Measurements from ENCODE around the gene ADPRHL1.

The ADPRHL1 gene

DNA sequence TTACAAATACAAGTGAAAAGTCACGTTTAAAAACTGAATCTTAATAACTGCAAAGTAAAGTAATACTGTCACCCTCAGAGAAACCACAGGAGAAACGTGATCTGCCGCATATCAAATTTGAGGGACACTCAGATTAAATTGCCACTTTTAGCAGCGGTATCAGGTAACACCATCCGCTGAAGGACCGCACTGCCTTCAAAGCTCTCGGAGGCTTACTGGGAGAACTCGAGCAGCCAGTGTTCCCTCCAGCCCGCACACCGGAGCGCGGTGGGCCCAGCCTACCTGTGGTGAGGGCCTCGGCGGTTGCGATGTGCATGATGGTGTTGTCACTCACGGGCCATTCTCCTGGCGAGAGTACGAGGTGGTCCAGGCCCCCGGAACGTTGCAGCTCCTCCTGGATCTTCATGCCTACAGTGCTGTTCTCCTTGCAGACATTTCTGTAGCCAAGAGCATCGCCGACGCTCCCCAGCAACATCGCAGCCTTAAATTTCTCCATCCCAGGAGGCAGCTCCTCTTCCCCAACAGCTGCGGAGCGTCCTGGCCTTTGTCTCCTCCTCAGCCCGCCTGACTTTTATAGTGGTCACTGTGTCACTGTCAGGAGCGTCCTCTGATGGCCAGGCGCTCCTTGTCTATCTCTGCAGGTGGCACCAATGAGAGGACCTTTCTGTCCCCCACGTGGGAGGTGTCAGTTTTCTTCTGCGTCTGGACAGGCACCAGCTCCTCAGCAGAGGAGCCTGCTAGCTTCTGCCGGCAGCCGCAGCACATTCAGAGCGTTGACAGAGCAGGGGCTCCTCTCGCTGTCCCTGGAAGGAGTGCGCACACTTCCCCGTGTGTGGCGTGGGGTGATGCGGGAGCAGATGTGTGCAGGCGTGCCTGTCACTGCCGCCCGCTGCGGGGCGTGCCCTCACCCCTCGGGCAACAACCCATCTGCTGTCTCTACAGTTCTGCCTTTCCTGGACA is at the start of gene ADPRHL1:
ADPRHL1 (minus strand) TSS at position 547 of the 960 bp plus-strand sequence; CDS start at position 496, 51 bp downstream.
- no peaks in the 10 kb centered on the region for H3K4me1 Mint-ChIP-seq
- no peak within 1 kb of the TSS for H3K4me3 Mint-ChIP-seq
- no peaks in the 10 kb centered on the region for H3K27me3 Mint-ChIP-seq
- DNase-seq (no peak), ATAC-seq (no peak)
- H3K9me3 Mint-ChIP-seq: no peaks in the 10 kb centered on the region
- H3K27ac Mint-ChIP-seq: peak within 1 kb of the TSS; percentile 42 to 57

DNA sequence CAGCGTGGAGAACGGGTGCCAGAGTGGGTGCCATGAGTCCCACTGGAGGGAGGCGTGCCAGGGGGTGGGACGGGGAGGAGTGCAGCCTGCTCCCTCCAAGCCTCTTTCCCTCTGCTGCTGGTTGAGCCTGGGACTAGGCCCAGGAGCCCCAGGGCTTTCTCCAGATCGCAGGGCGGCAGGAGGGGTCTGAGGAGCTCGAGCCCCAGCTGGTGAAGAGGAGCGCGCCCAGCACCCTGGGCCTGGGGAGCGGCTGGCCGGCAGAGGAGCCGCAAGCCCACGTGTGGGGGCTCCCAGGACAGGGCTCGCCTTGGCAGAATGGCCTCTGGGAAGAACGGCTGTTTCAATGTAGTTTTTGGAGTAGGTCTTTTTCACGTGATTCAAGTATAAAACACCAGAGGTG is 49.4 kb upstream of the ADPRHL1 start:
- H3K27me3 Mint-ChIP-seq: no peaks in the 10 kb centered on the region
- H3K4me1 Mint-ChIP-seq: peaks cover 5% of the 10 kb centered on the region
- no peak overlapping the region for H3K27ac Mint-ChIP-seq
- DNase-seq (no peak), ATAC-seq (no peak)
- H3K4me3 Mint-ChIP-seq: no peak overlapping the region
- no peaks in the 10 kb centered on the region for H3K9me3 Mint-ChIP-seq

DNA sequence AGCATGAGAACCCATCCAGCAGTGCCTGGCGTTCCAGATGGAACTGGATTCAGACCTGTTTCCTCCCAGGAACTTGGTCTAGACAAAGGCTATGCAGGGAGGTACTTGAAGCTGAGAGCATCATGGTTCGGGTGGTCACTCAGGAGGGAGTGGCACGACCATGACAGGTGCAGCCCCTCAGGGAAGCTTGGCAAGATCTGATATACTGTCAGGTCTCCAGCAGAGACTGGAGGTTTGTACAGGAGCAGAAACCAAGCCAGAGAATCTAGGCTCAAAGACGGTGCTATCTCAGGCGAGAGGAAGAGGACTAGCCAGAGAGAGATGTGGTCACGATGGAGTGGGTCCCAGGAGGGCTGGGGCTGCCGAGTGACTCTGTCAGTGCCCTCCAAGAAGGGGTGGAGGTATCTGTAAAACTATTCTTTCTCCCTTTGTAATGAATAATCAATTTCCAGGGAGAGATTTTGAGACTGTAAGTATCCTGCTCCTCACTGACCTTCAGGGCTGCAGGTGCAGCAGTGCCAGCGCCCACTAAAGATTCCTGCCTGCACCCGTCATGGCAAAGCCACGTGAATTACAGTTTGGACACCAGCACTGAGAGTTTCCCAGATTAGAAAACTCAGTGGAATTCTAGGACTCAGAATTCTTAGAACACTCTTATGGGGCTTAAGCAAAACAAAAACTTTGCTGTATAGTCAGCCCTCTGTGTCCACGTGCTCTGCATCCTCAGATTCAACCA is 47.4 kb upstream of the ADPRHL1 start:
- H3K27ac Mint-ChIP-seq: no peak overlapping the region
- peaks cover 8% of the 10 kb centered on the region for H3K4me1 Mint-ChIP-seq
- H3K4me3 Mint-ChIP-seq: no peak overlapping the region
- DNase-seq: no peak
- ATAC-seq: no peak
- no peaks in the 10 kb centered on the region for H3K9me3 Mint-ChIP-seq
- no peaks in the 10 kb centered on the region for H3K27me3 Mint-ChIP-seq

DNA sequence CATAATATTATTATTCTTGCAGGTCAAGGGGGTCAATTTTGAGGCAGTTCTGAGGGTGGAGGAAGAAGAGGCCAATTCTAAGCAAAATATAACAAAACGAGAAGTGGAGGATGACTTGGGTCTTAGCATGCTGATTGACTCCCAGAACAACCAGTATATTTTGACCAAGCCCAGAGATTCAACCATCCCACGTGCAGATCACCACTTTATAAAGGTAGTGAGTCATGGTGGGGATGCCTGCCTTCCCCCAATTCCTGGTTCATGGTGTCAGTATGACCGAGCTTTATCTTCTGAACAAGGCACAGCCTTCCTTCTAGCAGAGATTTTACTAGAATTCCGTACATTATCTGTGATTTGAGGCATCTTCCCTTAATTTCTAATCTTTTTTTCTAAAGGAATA is 46.6 kb upstream of the ADPRHL1 start:
- Mint-ChIP-seq H3K27ac (no peak overlapping the region), H3K27me3 (no peaks in the 10 kb centered on the region), H3K4me1 (peaks cover 12% of the 10 kb centered on the region), H3K4me3 (no peak overlapping the region), H3K9me3 (no peaks in the 10 kb centered on the region)
- ATAC-seq (no peak), DNase-seq (no peak)

DNA sequence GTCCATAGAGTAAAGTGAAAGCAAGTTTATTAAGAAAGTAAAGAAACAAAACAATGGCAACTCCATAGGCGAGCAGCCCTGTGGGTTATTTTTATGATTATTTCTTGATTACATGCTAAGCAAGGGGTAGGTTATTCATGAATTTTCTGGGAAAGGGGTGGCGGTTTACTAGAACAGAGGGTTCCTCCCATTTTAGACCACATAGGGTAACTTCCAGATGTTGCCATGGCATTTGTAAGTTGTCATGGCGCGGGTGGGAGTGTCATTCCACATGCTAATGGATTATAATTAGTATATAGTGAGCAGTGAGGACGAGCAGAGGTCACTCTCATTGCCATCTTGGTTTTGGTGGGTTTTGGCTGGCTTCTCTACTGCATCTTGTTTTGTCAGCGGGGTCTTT is 45.6 kb upstream of the ADPRHL1 start:
- Mint-ChIP-seq H3K9me3 (no peaks in the 10 kb centered on the region), H3K27me3 (no peaks in the 10 kb centered on the region), H3K27ac (no peak overlapping the region), H3K4me1 (peaks cover 18% of the 10 kb centered on the region), H3K4me3 (no peak overlapping the region)
- DNase-seq: no peak
- no peak for ATAC-seq

DNA sequence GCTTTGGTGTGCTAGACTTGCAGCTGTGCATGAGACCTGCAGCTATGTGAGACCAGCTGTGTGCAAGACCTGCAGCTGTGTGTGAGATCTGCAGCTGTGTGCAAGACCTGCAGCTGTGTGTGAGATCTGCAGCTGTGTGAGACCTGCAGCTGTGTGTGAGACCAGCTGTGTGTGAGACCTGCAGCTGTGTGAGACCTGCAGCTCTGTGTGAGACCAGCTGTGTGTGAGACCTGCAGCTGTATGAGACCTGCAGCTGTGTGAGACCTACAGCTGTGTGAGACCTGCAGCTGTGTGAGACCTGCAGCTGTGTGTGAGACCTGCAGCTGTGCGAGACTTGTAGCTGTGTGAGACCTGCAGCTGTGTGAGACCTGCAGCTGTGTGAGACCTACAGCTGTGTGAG is 43.9 kb upstream of the ADPRHL1 start:
- no peaks in the 10 kb centered on the region for H3K9me3 Mint-ChIP-seq
- DNase-seq (no peak), ATAC-seq (no peak)
- peaks cover 32% of the 10 kb centered on the region for H3K4me1 Mint-ChIP-seq
- H3K27ac Mint-ChIP-seq: no peak overlapping the region
- no peaks in the 10 kb centered on the region for H3K27me3 Mint-ChIP-seq
- no peak overlapping the region for H3K4me3 Mint-ChIP-seq

DNA sequence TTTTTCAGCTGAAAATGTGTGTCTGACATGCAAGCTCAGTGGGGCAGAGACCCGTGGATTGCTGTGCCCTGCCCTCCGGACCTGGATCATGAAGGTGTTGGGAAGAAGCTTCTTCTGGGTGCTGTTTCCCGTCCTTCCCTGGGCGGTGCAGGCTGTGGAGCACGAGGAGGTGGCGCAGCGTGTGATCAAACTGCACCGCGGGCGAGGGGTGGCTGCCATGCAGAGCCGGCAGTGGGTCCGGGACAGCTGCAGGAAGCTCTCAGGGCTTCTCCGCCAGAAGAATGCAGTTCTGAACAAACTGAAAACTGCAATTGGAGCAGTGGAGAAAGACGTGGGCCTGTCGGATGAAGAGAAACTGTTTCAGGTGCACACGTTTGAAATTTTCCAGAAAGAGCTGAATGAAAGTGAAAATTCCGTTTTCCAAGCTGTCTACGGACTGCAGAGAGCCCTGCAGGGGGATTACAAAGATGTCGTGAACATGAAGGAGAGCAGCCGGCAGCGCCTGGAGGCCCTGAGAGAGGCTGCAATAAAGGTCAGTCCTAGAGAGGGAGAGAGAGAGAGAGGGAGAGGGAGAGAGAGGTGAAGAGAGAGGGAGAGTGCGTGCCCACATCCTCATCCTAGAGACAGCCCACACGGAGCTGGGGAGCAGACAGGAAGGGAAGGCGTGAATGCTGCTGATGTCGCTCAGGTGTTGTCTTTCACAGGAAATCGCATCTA is 42.4 kb upstream of the ADPRHL1 start:
- H3K4me3 Mint-ChIP-seq: peak overlapping the region; percentile 5 to 27
- ATAC-seq (no peak), DNase-seq (no peak)
- no peaks in the 10 kb centered on the region for H3K9me3 Mint-ChIP-seq
- H3K27me3 Mint-ChIP-seq: no peaks in the 10 kb centered on the region
- H3K27ac Mint-ChIP-seq: peak overlapping the region in 1 of 2 donors; percentile 84
- H3K4me1 Mint-ChIP-seq: peaks cover 39% of the 10 kb centered on the region

DNA sequence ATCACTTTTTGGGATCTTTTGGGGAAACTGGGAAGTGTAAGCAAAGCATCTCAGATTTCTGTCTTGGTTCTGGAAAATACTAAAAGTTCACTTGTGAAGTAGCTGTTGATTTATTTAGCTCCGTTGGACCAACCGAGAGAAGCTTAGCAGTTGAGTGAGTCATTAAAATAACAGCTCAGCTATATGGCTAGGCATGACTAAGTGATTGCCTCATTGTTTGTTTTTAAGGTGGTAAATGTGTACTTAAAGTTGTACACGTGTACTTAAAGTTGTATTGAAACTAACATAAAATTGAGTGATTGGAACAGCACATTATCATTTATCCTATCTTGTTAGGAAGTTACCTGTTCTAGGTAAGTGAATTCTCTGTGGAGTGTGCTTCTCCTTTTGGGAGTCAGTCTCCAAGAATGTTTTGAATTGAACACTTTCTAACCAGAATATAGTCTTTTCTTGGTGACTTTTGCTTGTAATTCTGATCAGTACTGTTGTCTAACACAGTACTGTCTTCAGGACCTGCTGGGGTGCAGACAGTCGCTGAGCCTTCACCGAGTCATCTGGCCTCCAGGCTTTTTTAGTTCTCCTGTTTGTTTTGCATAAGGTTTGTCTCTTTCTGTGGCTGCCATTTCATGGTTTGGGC is 40.1 kb upstream of the ADPRHL1 start:
- H3K4me3 Mint-ChIP-seq: peak overlapping the region in 1 of 2 donors; percentile 70
- H3K27me3 Mint-ChIP-seq: no peaks in the 10 kb centered on the region
- H3K27ac Mint-ChIP-seq: peak overlapping the region in 1 of 2 donors; percentile 81
- ATAC-seq: peak; percentile 55
- peaks cover 55% of the 10 kb centered on the region for H3K4me1 Mint-ChIP-seq
- DNase-seq: no peak
- H3K9me3 Mint-ChIP-seq: no peaks in the 10 kb centered on the region

DNA sequence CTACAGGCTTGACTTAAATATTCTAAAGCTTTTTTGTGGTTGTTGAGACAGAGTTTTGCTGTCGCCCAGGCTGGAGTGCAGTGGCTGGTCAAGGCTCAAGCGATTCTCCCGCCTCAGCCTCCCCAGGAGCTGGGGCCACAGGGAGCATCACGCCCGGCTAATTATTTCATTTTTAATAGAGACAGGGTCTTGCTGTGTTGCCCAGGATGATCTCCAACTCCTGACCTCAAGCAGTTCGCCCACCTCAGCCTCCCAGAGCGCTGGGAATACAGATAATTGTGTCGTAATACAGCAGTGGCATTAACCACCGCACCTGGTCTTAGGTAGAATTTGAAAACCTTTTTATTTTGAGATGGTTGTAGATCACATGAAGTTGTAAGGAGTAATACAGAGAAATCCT is 38.7 kb upstream of the ADPRHL1 start:
- ATAC-seq: no peak
- DNase-seq: no peak
- peaks cover 68% of the 10 kb centered on the region for H3K4me1 Mint-ChIP-seq
- H3K27me3 Mint-ChIP-seq: no peaks in the 10 kb centered on the region
- peak overlapping the region; percentile 94 for H3K27ac Mint-ChIP-seq
- no peaks in the 10 kb centered on the region for H3K9me3 Mint-ChIP-seq
- peak overlapping the region; percentile 91 for H3K4me3 Mint-ChIP-seq

DNA sequence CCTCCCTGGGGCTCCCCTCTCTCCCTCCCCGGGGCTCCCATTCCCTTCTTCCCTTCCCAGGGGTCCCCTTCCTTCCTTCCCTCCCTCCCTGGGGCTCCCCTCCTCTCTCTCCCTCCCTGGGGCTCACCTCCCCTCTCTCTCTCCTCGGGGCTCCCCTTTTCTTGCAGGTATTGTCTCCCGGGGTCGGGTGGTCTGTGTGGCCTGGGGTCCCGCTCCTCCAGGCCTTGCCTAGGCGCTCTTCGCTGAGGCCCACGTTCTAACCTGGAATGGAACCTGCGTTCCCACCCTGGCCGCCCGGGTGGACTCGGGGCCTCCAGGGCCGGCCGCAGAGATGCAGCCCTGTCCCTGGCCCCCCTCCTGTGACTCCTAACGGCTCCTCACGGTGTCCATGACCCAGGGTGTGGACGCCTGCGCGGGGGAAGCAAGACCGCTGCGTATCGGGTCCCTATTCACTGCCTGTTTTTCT is 38.2 kb upstream of the ADPRHL1 start:
- no peaks in the 10 kb centered on the region for H3K27me3 Mint-ChIP-seq
- DNase-seq (no peak), ATAC-seq (peak; percentile 3)
- peak overlapping the region; percentile 94 for H3K27ac Mint-ChIP-seq
- no peaks in the 10 kb centered on the region for H3K9me3 Mint-ChIP-seq
- H3K4me3 Mint-ChIP-seq: peak overlapping the region; percentile 91
- H3K4me1 Mint-ChIP-seq: peaks cover 73% of the 10 kb centered on the region

DNA sequence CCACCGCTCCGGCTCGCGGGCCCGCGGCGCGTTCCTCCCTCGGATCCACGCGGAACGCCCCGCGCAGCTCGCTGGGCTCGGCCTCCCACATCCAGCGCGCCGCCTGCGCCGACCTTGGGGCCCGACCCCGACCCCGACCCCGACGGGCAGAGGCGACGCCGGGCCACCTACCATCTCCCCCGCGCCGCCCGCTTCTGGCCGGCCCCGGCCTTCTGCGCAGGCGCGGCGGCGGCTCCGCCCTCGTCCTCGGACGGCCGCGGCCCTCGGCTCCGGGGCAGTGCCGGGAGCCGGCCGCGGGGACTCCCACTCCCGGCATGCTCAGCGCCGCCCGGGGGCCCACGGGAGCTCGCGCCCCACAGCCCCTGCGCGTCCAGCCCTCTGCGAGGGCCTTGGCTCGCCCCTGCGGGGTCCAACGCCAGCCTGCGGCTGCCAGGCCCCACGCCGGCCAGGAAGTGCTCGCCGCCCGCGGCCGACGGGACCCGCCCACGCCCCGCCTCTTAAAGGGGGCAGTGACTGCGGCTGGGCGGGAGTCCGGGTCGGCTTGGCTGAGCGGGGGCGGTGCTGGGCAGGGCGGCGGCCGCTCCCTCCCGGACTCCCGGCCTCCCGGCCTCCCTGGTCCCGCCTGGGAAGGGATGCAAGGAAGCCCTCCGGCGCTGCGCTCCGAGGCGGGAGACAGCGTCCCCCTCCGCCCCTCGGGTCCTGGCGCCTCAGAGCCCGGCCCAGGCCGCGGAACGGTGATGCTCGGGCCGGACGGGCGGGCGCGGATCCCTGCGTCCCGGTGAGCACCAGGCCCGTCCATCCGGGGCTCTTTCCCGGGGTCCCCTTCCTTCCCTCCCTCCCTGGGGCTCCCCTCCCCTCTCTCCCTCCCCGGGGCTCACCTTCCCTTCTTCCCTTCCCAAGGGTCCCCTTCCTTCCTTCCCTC is 37.5 kb upstream of the ADPRHL1 start, which contains the start of gene DCUN1D2:
DCUN1D2 (minus strand) TSS at position 216 of the 922 bp plus-strand sequence; CDS start at position 174, 42 bp downstream.
- peak; percentile 78 to 84 for DNase-seq
- peak; percentile 77 for ATAC-seq
- H3K4me3 Mint-ChIP-seq: peak within 1 kb of the TSS; percentile 91 to 94

DNA sequence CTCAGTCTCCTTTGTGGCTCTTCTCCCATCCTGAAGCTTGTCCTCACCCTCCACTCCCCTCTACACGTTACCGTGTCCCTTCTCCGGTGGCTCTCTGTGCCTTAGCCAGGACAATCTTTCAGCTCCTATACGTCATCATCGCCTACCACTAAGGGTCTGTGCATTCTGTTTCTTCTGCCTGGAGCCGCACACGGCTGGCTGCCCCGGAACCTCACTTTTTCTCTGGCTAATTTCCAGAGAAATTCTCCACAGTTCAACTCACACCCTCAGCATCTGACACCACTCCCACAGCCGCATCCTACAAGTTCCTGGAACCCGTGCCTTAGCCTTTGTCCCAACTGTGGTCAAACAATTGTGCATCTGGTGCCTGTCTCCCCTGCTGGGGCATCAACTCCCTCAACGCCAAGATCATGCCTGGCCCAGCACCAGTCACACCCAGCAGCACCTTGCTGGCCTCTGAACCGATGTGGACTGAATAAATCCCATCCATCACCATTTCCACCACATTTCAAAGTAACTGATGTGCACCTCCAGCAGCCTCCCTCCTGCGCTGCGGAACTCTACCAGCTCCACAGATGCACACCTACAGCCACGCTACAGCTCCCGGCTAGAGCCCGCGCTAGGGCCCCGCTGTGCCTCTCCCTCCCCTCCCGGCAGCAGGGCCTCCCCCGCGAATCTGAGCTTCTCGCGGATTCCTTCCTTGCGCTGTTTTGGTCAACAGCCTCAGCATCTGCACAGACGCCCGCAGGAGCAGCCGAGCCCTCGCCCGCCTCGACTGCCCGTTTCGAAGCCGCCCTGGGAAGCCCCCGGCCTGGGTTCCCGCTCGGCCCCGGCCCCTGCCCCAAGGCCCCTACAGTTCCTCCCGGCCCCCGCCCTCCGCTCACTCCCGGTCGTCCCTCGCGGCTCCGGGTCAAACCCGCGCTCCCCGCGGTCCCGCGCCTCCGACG is 36.5 kb upstream of the ADPRHL1 start:
- ATAC-seq (peak; percentile 61), DNase-seq (peak; percentile 50 to 52)
- Mint-ChIP-seq H3K4me1 (peaks cover 65% of the 10 kb centered on the region), H3K27ac (peak overlapping the region; percentile 68 to 89), H3K27me3 (no peaks in the 10 kb centered on the region), H3K4me3 (peak overlapping the region; percentile 91 to 94), H3K9me3 (no peaks in the 10 kb centered on the region)

More for the DNA sequence above, 37.5 kb upstream of the ADPRHL1 start, which contains the start of gene DCUN1D2:
- peak within 1 kb of the TSS; percentile 94 for H3K27ac Mint-ChIP-seq
- H3K9me3 Mint-ChIP-seq: no peaks in the 10 kb centered on the region
- H3K4me1 Mint-ChIP-seq: peaks cover 72% of the 10 kb centered on the region
- no peaks in the 10 kb centered on the region for H3K27me3 Mint-ChIP-seq

DNA sequence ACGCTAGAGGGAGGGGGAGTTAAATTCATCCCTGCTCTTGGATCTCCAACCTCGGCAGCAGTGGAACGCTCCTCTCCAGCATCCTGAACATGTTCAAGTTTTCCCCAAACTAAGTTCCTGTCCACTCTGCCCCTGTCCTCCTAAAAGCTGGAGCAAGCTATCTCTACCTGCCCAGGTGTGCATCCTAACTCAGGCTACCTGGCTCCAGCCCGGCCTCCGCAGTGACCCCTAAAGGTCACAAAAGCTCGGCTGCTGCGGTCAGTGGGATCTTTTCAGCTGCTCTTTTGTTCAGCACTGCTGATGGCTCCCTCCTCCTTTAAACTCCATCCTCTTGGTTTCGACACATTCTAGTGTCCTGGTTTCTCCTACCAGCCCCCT is 35.9 kb upstream of the ADPRHL1 start:
- peak overlapping the region; percentile 91 to 94 for H3K4me3 Mint-ChIP-seq
- ATAC-seq (no peak), DNase-seq (no peak)
- no peaks in the 10 kb centered on the region for H3K9me3 Mint-ChIP-seq
- H3K27ac Mint-ChIP-seq: no peak overlapping the region
- H3K27me3 Mint-ChIP-seq: no peaks in the 10 kb centered on the region
- peaks cover 61% of the 10 kb centered on the region for H3K4me1 Mint-ChIP-seq

Measured in stimulated activated naive CD8-positive, alpha-beta T cell treated with anti-CD3 and anti-CD28 coated beads, Interleukin-15, amount 100 ng/mL, for 72 hours (primary cell).